Hindlimb muscle (tissue), 1 donor: ENCODE data around the gene RAD51B. TPM values are rescaled to one million over a fixed set of nuclear protein-coding genes. Genes with fewer than 3 reads are reported as not detected.
A peak's percentile ranks its signal among the peaks of the same experiment; 100 is the strongest.

Source experiments
- DNase-seq: peaks from one replicate; pipeline ENCODE4 v3.0.0-alpha.2; 2013
- polyA plus RNA-seq: library from polyadenylated mRNA; unstranded; fragments of 120-200 nt; gene quantifications from one replicate; pipeline ENCODE4 v1.2.1, GENCODE V29; 2013; ENCODE audit not compliant: insufficient read length

RAD51B gene
- polyA plus RNA-seq, 1 donor: 10.2 TPM

DNA sequence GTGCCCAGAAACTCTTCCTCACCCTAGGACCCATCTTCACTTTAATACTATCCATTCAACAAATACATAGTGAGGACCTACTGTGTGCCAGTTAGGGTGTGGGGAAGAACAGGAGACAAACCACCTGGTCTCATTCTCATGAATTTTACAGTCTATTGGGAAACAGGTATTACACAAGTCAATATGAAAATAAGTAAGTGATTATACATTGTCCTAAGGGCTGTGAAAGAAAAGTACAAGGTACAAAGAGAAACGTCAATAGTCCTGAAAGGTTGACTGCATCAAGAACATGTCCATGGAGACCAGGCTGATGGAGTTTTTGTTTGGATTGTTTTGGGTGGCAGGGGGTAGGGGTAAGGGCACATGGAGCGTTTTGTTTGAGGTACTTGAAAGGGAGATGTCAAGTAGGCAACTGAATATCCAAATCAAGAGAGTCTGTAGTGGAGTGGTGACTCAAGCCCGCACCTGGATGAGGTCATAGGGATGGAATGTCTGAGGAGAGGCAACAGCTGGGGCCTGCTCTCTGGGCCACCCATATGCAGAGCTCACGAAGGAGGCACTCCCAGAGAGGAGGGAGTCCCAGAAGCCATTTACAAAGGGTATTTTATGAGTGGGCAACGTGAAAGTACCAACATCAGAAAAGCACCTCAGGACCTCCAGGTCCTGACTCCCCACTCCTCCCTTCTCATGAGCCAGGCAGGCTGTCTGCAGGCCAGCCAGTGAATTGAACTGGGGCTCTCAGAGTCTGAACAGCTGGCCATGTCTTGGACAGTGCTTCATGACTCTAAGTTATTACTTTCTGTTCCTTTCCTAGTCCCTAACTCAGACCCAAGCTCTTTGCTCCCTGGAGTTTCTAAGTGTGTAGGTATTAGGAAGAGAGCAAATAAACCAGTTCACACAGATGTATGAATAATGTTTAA is 701.3 kb downstream of the RAD51B start:
- DNase-seq: no peak

DNA sequence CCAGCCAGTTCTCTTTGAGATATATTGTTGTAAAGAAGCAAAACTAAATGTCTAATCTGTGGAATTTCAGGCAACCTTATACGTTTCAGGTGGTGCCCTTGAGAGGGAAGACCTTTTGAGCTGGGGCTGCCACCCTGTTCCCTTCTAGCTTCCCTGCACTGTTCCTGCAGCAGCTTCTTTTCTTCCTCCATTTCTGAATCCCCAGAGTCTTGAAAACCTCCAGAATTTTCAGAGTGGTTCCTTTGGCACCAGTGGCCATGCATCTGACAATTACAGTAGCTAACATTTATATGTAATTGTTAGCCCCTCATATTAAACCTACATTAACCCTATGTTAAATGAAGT is 702.0 kb downstream of the RAD51B start:
- DNase-seq: no peak

DNA sequence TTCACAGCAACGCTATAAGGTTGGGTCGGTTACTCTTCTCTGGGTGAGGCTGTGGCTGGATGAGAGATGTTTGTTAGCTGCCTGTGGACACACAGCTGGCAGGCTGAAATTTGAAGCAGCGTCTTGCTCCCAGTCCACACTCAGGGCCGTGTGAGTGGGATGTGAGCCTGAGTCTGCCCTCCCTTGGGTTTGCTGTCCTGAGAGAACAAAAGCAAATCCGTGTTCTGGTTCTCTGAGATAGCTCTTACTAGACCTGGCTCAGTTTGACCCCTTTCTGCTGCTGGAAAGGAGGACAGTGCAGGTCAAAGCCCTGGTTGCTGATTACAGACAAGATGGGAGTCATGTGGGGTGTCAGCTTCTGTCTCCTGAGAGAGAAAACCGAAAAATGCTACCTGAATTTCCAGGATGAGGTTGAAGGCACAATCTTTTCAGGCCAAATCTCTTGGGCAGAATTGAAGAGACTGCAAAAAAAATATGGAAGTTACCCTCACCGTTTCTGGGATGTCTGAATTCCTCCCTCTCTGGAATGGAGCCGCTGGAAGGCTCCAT is 702.5 kb downstream of the RAD51B start:
- DNase-seq: peak; percentile 71

DNA sequence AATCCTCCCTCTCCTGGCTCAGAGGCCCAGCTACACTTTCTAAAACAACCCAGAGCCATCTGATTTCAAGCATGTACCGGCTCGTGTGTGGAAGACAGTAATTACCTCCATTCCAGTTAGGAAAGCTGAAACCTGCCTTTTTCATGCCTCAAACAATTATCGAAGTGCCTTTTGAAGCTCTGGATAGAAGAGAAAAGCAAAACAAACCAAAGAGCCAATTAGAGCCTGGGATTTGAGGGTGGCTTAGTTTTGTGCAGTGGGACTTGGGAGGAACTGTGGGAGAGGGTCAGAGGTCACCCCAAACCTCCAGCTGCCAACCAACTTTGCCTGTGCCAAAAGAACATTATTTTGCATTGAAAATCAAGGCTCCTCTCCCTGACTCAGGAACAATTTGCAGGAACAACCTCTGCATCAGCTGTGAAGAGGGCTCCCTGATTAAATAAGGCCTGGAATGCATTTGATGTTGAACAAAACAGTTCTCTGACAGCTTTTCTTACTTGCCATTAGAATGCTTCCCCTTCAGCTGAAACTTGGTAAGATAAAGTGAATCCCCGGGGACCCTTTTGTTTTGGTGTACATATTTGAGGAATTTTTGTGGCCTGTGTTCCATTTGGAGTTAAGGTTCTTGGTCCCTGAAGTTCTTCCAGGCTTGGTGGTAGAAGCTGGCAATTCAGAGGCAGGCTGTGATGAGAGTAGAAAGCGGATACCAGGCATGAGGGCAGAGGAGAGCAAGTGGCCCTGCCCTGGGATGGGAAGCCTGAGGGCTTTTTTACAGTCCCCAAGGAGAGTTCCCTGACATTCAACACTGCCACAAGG is 703.1 kb downstream of the RAD51B start:
- DNase-seq: no peak

DNA sequence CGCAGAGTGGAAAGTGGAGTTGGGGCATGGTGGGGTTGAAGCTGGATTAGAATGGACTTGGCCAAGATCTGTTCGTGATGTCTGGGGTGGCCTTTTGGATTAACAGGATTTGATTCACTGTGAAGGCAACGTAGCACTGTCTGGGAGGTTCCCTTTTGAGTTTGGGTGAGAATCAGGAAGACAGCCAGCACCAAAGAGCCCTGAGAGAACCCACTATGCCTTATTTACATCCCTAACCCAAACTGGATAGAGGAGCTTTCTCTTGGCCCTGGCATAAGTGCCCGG is 703.7 kb downstream of the RAD51B start:
- no peak for DNase-seq

DNA sequence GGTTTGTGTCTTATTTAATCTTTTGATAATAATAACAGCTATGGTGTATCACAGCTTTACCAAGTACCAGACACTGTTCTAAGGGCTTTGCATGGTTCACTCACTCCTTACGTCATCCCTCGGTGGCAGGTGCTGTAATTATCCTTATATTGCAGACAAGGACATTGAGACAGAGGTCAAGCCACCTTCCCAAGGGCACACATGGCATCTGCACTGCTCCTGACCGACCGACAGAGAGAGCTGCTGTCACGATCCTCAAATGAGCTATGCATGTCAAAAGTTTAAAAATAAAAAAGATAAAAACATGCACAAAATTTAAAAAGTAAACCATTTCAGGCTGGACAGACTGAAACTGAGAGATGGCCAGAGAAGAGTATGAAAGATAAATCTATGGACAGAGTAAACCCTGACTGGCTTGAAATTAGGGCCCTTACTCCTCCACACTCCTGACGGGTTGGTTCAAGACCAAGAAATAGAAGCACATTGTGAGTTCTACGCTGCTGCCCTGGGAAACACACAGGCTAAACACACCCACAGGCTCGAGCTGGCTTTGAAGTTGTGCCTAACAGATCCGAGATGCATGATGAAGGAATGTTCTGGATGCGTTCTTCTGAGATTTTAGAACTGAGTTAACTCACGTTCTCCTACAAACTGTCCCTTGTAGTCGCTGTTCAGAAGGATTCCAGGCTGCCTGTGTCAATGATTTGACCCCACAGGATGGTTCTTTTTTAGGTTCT is 704.6 kb downstream of the RAD51B start:
- DNase-seq: no peak

DNA sequence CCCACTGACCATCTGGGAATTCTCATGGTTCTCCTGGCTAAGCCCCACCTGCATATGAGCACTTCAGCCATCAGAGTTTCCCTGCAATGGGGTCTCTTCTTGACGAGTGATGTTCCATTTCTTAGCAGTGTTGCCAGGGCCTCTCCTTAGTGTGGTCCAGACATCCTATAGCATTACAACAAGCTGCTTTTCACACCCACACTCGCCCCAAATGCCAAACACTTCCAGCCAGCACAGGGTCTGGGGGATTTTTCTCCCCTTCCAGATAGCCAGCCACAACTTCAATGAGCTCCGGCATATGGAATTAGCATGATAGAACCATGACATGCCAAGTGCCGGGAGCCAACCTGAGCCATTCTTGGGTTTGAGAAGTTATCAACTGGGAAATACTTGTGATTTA is 705.9 kb downstream of the RAD51B start:
- DNase-seq: no peak

DNA sequence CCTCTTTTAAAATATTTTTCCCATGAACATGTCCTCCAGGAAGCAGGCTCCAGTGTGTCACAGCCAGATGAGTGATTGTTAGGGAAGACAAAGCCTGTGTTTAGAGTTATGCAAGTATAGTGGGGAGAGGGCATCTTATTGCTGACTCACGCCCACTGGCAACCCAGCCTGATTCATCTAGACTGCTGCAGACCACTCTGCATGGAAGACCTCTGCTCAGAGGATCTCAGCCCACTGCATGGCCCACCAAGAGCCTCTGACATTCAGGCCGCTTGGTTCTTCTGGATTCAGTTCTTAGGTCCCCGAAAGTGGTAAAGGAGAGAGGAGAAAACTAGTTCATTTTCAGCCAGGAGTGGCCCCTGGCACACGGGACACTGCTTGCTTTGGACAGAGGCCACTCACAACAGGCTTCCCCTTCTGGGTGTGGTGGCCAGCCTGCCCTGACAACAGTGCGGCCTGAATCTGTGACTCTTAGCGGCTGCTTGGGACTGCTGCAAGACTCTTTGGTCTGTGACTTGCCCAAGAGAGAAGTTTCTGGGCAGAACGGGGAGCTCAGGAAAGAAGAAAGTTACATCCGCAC is 707.0 kb downstream of the RAD51B start:
- DNase-seq: no peak

DNA sequence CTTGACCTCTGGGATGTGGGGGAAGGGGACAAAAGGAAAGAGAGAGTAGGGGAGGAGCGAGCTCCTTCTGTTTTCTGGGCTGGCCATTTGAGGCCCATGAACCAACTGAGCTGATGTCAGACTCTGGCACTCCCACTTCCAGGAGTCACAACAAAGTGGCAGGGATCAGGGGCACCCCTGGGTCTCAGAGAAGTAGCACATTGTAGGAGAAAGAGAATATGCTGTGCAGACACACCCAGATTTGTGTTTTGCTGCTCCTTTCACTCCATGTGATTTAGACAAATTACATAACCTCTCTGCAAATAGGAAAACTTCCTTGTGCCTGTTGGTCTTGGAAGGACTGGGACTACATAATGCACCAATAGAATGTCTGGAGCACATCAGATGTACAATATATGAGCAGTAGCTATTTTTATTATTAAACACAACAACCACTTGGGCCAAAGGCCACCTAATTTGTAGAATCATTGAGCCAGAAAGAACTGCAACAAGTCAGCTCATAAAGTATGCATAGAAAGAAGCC is 707.8 kb downstream of the RAD51B start:
- DNase-seq: no peak

DNA sequence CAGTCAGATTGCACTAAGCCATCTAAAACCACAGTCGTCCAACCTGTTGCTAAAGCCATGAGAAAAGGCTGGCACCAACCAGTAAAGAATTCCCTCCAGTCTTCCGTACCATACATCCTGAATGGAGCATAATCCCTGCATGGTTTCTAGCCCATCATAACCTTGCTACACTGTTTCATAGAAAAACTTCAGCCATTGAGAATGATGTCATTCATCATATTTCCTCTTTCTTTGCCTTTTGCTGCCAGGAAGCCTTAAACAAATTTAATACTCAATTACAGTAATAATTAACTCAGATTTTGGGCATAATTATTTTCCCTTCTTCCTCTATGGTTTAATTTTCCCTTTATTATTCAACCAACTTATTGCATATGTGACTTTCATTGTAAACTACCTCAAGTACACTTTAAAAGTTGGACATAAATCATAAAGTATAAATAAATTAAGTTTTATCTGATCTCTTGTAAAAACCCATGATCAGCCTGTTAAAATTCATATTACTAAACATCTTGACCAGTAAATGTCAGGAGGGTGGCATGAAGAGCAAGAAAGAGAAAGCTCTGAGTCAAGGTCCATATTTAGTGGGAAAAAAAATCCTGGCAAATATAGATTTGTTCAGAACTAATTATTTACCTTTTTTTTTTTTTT is 708.6 kb downstream of the RAD51B start:
- DNase-seq: no peak

DNA sequence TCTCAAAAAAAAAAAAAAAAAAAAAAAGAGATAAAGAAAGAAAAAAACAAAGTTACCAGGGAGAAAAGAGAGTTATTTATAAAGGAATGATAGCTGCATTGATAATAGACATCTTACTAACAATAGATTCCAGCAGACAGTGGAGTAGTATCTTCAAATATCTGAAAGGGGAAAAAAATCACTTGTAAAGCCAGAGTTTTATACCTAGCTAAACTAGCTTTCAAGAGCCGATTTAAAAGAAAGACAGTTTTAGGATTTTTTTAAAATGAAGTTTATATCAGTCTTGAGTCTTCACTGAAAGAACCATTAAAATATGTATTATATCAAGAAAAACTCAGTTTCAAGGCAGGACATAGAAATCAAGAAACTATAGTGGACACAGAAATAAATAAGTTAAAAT is 710.9 kb downstream of the RAD51B start:
- DNase-seq: no peak

DNA sequence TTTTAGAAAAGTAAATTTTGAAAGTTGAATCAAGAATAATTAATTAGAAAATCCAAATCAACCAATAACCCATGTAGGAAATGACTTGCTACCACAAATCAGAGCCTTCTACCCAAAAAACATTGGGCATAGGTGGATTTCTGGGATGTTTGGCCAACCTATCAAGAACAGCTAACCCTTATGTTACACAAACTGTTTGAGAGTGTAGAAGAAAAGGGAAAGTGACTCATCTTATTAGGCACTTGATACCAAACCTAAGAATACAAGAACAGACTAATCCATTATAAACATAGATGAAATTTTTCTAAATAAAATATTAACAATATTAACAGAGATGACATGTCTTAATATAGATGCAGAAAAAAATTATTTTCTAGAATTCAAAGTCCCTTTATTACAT is 712.9 kb downstream of the RAD51B start:
- no peak for DNase-seq

DNA sequence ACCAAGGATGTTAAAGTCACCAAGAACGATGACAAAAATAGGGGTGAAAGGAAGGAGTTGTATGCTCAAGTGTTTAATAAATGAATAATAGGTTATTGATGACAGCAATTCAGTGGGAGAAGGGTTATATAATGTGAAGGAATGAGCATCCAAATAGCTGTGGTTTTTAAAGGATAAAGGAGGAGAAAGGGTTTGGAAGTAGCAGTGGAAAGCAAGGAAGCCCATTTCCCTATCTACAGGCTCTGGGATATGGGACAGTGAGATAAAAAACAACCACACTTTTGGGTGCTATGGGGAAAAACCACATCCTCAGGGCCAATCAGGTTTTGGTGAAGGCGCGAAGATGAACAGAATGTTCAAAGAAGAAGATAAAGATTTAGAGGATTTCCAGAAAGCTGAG is 714.7 kb downstream of the RAD51B start:
- DNase-seq: no peak

DNA sequence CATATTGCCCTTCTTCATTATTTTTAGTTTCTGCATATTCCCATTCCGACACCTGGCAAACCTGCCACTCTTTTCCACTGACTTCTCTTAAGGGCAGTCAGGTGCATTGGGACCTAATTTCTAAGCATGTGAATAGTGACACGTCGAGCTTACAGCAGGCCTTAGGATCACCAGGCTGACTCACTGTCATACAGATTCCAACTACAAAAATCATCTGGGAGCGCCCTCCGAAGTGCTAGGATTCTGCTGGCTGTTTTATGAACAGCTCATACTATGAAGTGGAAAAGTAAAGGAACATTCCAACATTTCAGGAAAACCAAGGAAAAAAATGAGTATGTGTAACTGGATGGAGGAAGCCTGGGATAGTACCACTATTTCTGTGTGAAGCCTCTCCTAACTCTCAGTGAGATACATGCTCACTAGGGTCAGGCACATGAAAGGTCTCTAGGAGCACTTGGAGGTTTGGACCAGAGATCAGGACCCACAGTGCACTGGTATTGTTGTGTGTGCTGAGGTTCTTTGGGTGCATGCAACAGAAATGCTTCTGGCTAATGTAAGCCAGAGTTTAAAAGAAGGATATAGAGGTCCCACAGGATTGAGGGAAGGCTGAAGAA is 715.9 kb downstream of the RAD51B start:
- DNase-seq: no peak

DNA sequence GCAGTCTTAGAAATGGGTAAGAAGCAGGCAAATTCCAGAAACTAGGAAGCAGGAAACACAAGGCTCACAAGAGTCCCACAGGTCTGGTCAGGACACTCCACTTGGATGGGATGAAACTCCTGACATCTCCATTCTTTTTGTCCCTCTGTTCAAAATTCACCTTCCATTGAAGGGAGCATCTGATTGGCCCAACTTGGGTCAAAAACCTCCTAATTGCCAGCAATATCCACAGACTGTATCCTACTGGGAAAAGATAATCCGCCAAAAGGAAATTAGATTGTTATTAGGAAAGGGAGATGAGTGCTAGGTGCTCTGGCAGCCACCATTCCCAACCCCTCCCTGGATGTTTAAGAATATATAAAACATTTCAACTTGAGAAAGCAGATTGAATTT is 716.4 kb downstream of the RAD51B start:
- DNase-seq: no peak

DNA sequence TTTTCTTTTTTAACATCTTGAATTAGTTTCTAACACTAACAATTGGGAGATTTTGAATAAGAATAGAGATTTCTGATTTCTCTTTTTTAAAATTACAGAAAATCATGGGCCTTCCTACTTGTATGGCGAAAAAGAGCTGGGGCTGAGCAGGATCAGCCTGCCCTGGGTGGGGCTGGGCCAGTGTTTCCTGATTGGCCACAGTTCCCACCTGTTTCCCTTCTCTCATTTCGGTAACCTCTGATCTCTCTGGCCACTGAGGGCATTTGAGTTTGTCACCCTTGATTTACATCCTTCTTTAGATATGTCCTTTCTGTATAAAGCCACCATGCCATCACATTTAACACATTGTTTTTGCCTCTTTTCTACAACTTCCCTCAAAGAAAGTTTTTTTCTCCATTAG is 719.1 kb downstream of the RAD51B start:
- no peak for DNase-seq

DNA sequence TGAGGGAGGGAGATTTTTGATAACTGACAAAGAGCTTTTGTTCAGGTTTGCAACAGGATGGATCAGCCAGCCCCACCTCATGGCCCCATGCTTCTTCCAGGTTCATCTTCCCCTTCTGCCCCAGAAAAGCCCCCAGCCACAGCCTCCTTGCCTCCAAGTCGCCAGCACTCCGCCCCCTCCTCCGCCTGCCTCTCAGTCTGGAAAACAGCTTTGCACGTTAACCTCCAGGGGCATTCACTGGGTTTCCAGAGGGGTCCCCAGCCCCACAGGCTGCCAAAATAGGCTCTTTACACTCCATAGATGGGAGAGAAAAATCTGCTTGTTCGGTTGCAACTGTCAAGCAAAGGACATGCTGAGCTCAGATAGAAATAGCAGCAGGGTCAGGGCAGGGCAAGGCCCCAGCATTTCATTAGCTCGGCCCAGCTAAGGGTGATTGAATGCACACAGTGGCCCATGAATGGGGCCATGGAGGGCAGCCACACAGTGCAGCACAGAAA is 719.7 kb downstream of the RAD51B start:
- no peak for DNase-seq

DNA sequence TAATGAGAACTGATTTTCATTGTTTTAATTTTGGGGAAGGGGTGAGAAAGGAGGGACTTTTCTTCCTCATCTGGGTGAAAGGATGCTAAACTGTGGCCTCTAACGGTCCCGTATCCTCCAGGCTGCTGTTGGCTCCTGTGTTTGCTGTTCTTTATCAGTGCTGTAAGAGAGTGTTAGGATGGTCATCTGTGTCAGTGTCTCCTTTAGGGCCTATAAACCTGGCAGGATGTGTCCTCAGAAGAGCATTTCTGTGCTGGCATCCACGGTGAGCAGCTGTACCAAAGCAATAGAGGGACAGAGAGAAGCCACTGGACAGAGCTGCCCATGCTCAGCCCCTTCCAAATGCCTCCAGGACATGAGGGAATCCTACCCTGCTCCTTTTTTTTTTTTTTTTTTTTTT is 720.2 kb downstream of the RAD51B start:
- no peak for DNase-seq

DNA sequence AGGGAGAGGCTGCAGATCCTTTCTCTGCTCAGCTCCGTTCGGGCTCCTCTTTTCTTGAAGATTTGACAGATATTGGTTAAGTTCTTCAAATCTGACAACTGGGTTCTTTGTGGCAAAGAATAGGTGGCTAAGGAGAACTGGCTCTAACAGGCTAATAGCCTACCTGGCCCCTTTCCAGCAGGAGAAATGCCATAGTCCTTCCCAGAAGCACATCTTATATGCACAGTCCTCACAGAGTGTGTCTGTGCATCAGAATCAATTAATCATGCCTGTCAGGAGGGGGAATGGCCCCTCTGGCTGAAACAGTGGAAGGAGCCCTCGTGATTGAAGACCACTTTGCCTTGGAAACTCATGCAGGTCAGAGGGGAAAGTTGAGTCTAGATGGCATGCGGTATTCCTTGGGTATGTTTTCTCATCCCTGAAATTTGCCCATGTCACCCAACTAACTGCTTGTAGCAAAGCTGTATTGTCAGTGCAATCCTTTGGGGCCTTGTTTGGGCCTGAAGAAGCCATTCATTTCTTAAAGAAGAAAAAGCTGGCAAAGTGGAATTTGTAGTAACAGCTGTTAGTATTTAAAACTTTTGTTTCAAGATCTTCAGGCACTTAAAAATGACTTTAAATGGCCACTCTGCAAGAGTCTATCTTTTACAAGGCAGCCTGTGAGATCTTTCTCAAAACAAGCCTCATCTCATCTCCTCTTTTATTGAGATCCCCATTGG is 721.8 kb downstream of the RAD51B start:
- no peak for DNase-seq

DNA sequence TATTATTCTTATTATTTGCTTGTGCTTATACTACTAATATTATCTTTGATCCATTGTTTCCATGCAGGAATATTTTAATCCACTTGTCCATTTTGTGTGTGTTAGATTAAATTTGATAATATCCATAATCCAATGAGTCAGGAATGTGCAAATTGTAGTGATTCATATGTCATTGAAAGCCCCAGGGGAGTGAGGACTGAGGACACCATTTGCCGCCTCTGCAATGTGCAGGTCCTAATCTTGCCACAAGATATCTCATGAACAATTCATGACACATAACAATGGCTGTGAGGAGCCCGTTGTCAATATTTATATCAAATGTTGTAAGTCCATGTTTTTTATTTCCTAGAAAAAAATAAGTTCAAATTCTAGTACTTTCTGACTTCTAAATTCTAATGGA is 722.8 kb downstream of the RAD51B start:
- DNase-seq: no peak

DNA sequence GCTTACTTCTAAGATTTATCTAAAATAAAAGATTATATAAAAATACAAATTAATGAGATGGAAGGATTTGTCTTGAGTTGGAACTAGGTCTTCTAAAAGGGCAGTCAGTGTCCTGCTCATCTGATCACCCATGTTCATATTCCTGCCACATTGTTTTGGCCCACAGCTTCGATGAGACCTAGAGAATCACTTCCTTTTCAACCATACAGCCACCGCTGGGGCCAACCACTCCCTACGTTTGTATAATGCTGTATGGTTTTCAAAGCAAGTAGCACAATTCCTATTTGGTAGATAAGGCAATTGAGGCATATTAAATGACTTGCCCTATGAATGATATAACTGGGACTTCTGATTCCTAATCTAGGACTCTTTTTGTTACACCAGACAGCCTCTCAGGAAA is 723.9 kb downstream of the RAD51B start:
- DNase-seq: no peak
